Measurements from ENCODE around the gene PBX1.
A peak's percentile ranks its signal among the peaks of the same experiment; 100 is the strongest.
"Not testable (repeated sequence)": the region's sequence is repeated elsewhere in the genome, so short reads cannot be mapped to it uniquely, and the experiment has no call there.

The PBX1 gene

DNA sequence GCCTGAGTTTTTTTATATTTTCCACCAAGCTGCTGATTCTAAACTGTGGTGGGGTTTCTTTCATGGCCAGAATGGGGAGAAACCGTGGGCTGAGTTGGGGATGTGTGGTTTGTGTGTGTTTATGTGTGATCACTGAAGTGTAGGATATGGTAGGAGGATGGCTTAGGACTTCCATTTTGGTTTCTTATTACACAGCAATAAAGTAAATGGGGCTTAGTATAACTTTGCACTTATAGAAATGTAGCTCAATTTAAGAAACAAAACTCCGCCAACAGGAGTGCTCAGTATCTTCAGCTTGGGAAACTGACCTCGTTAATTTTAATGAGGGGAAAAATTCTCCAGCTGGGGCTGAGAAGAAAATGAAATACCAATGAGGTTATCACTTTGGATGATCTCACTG is 77.8 kb downstream of the PBX1 start:
- Mint-ChIP-seq H3K9me3 (no peaks in the 10 kb centered on the region), H3K36me3 (no peaks in the 10 kb centered on the region), H3K4me3 (no peak overlapping the region), H3K27ac (no peak overlapping the region), H3K4me1 (no peaks in the 10 kb centered on the region), H3K27me3 (peaks cover 1% of the 10 kb centered on the region)

- Mint-ChIP-seq H3K27ac (no peak overlapping the region), H3K4me1 (no peaks in the 10 kb centered on the region), H3K27me3 (no peaks in the 10 kb centered on the region), H3K4me3 (no peak overlapping the region), H3K36me3 (no peaks in the 10 kb centered on the region), H3K9me3 (no peaks in the 10 kb centered on the region)
Measured at GRCh38 chr1:164637461-164638375, 78.7 kb downstream of the PBX1 start.

DNA sequence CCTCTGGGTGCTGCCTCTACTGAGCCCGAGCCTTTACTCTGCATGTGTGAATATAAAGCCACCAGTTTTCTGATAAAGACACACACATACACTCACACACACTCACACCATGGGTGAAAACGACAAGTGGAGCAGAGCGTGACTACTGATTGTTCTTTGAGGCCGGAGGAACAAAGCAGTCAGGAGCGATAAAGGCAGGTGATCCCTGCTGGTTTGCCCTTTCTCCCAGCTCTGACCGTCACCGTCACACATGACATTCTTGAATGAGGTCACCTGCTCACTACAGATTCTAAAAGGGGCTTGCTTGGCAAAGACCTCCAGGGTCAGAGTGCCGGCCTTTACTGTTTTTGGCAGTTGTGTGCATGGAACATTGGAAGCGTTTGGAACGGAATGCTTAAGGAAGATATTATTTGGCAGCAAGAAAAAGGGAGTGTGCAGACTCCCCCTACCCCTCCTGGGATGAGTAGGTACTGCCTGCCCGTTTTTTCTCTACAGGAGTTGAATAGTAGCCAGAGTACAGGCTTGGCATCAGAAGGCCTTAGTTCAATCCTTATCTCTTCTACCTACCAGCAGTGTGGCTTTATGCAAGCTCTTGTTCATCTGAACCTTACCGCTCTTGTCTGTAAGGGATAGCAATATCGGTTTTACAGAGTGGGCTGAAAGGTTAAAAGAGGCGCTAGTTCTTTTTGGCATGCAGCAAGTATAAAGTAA is 79.7 kb downstream of the PBX1 start:
- H3K4me1 Mint-ChIP-seq = no peaks in the 10 kb centered on the region
- no peaks in the 10 kb centered on the region for H3K36me3 Mint-ChIP-seq
- H3K27me3 Mint-ChIP-seq = no peaks in the 10 kb centered on the region
- H3K4me3 Mint-ChIP-seq = no peak overlapping the region
- no peak overlapping the region for H3K27ac Mint-ChIP-seq
- H3K9me3 Mint-ChIP-seq = no peaks in the 10 kb centered on the region

GRCh38 chr1:164640686-164641352 is 81.8 kb downstream of the PBX1 start:
- Mint-ChIP-seq H3K4me1 (no peaks in the 10 kb centered on the region), H3K4me3 (no peak overlapping the region), H3K9me3 (no peaks in the 10 kb centered on the region), H3K27ac (no peak overlapping the region), H3K36me3 (no peaks in the 10 kb centered on the region), H3K27me3 (no peaks in the 10 kb centered on the region)

- Mint-ChIP-seq H3K27me3 (no peaks in the 10 kb centered on the region), H3K4me1 (no peaks in the 10 kb centered on the region), H3K36me3 (no peaks in the 10 kb centered on the region), H3K27ac (no peak overlapping the region), H3K9me3 (no peaks in the 10 kb centered on the region), H3K4me3 (no peak overlapping the region)
Measured at GRCh38 chr1:164641353-164641730, 82.4 kb downstream of the PBX1 start.

DNA sequence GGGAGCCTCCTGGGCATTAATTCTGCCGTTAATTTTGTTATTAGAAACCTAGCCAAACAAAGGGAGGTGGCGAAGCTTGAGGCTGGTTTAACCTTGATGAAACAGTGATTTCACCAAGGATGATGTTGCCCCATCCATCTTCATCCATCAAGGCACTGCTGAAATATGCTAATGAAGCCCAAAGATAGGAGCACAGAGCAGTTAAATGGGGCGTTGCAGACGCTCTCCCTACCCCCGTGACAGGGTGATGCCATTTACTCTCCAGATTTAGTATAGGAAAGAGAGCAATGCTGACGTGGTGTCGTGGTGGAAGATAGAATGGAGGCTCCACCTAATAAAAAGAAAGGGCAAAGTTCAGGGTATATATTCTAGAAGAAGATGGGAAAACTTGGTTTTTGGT is 84.0 kb downstream of the PBX1 start:
- no peaks in the 10 kb centered on the region for H3K27me3 Mint-ChIP-seq

GRCh38 chr1:164644268-164644667 is 85.3 kb downstream of the PBX1 start:
- H3K27ac Mint-ChIP-seq = no peak overlapping the region
- no peaks in the 10 kb centered on the region for H3K9me3 Mint-ChIP-seq
- no peak overlapping the region for H3K4me3 Mint-ChIP-seq
- no peaks in the 10 kb centered on the region for H3K36me3 Mint-ChIP-seq
- H3K27me3 Mint-ChIP-seq = no peaks in the 10 kb centered on the region
- H3K4me1 Mint-ChIP-seq = no peaks in the 10 kb centered on the region

More for the DNA sequence above, 84.0 kb downstream of the PBX1 start:
- Mint-ChIP-seq H3K4me1 (no peaks in the 10 kb centered on the region), H3K27ac (no peak overlapping the region), H3K36me3 (no peaks in the 10 kb centered on the region), H3K9me3 (no peaks in the 10 kb centered on the region), H3K4me3 (no peak overlapping the region)

DNA sequence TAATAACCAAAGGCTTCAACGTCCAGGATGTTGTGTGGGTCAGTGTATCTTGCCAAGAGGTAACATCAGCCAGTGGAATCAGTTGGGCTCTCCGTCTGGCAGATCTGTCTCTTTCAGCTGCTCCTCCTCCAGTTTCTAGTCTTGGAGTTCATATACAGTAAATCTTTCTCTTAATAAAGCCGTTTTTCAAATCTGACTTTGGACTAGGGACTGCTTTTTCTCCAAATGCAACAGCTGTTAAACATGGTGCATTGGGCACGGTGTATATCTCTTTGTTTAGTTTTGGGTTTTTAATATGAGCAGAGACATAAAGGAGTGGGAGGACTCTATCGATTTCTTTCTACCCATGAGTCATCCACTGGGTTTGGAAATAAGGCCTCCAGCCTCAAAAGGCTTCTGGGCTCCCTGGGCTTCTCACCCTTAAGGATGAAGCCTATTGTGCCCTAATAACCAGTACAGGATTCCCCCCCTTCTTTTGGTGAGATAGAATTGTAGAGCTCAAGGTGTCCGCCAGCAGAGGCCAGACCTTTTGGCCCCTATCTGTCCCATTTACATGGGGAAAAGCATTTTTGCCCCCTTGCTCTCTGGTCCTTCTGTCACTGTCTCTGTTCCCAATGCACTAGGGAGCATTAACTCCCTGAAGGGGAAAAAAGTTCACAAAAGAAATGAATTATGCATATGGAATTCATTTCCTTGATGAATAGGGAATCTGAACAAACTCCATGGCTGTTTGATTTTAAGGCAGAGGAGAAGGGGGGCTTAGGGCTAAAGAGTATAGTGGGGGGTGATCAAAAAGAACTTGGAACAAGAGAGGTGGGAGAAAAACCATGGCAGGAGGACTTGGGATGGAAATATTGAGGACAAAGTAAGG is 86.0 kb downstream of the PBX1 start:
- no peaks in the 10 kb centered on the region for H3K27me3 Mint-ChIP-seq
- no peak overlapping the region for H3K27ac Mint-ChIP-seq
- no peaks in the 10 kb centered on the region for H3K4me1 Mint-ChIP-seq
- H3K36me3 Mint-ChIP-seq = no peaks in the 10 kb centered on the region
- H3K4me3 Mint-ChIP-seq = no peak overlapping the region
- H3K9me3 Mint-ChIP-seq = no peaks in the 10 kb centered on the region

GRCh38 chr1:164645921-164646320 is 86.9 kb downstream of the PBX1 start:
- H3K4me1 Mint-ChIP-seq = no peaks in the 10 kb centered on the region
- peaks cover 1% of the 10 kb centered on the region for H3K27me3 Mint-ChIP-seq
- no peak overlapping the region for H3K27ac Mint-ChIP-seq
- H3K4me3 Mint-ChIP-seq = no peak overlapping the region
- H3K9me3 Mint-ChIP-seq = no peaks in the 10 kb centered on the region
- H3K36me3 Mint-ChIP-seq = no peaks in the 10 kb centered on the region

DNA sequence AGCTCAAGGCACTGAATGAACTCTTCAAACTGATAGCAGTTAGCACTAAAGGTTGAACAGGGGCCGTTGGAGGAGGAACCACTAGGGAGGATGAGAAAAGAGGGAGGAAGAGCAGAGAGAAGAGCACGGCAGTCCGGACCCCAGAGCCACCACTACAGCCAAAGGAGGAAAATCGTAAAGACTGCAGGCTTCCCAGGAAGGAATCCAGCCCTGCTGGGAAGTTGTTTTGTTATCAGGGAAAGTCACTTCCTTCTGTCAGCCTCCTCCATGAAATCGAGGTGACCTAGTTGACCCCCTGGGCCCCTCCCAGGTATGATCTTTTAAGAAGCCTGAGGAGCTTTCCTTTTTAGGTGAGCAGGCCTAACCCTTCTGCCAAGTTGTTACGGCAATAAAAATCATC is 88.2 kb downstream of the PBX1 start:
- Mint-ChIP-seq H3K4me1 (peaks cover 3% of the 10 kb centered on the region), H3K27me3 (peaks cover 3% of the 10 kb centered on the region), H3K36me3 (no peaks in the 10 kb centered on the region), H3K9me3 (no peaks in the 10 kb centered on the region), H3K27ac (no peak overlapping the region), H3K4me3 (no peak overlapping the region)

DNA sequence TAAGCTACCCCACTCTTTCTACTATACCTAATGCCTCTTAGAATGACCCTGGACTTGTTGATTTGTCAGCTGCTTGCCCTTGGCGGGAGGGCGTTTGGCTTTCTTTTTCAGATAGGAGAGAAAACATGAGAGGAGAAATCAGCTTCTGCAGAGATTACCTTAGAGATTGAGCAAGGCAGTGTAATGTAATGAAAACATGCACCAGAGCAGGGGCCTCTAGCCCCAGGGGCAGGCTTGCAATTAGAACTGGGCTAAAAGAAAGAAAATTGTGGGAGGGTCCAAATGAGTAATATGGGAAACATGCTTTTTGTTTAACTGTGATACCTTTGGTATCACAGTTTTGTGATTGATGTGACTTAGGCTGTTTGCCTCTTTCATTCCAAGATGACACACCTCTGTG is 89.7 kb downstream of the PBX1 start:
- H3K4me3 Mint-ChIP-seq = no peak overlapping the region
- H3K27me3 Mint-ChIP-seq = peaks cover 3% of the 10 kb centered on the region
- H3K27ac Mint-ChIP-seq = no peak overlapping the region
- no peaks in the 10 kb centered on the region for H3K36me3 Mint-ChIP-seq
- peaks cover 3% of the 10 kb centered on the region for H3K4me1 Mint-ChIP-seq
- no peaks in the 10 kb centered on the region for H3K9me3 Mint-ChIP-seq

DNA sequence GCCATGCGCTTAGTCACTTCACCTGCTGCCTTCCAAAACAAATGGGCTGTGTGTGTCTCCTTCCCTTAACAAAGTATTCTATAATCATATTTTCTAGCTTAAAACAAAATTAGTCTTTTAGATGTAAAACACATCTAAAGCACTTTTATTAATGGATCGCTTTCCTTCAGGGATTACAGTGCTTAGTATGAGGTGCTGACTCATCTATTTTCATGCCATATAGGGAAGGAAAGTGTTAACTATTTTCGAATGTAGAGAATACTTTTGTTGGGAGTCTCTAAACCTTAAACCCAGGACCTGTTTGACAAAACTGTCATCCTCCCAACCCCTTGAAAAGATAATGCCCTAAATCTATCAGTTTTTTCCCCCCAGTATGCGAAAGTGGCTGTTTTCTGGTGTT is 90.2 kb downstream of the PBX1 start:
- H3K9me3 Mint-ChIP-seq = no peaks in the 10 kb centered on the region
- H3K27ac Mint-ChIP-seq = no peak overlapping the region
- H3K36me3 Mint-ChIP-seq = no peaks in the 10 kb centered on the region
- H3K4me1 Mint-ChIP-seq = peaks cover 3% of the 10 kb centered on the region
- no peak overlapping the region for H3K4me3 Mint-ChIP-seq
- peaks cover 3% of the 10 kb centered on the region for H3K27me3 Mint-ChIP-seq

DNA sequence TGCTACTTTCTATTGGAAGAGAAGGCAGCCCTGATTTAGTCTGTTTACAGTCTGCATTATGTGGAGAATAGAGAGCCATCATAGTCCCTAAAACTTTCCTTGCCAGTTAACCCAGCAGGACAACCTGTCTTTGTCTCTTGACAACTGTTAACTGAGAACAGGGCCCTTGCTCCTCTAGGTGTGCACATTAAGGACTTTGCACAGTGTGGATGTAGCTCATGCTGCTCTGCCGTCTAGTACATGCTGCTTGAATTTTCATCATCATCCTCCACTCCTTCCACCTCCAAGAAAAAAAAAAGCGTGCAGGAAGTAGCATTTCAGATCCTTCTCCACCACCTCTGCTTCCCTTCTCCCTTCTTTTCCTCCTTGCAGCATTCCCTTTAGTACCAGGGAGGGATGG is 91.5 kb downstream of the PBX1 start:
- peaks cover 3% of the 10 kb centered on the region for H3K27me3 Mint-ChIP-seq
- no peak overlapping the region for H3K27ac Mint-ChIP-seq
- no peaks in the 10 kb centered on the region for H3K9me3 Mint-ChIP-seq
- H3K36me3 Mint-ChIP-seq = no peaks in the 10 kb centered on the region
- no peak overlapping the region for H3K4me3 Mint-ChIP-seq
- H3K4me1 Mint-ChIP-seq = peaks cover 3% of the 10 kb centered on the region

DNA sequence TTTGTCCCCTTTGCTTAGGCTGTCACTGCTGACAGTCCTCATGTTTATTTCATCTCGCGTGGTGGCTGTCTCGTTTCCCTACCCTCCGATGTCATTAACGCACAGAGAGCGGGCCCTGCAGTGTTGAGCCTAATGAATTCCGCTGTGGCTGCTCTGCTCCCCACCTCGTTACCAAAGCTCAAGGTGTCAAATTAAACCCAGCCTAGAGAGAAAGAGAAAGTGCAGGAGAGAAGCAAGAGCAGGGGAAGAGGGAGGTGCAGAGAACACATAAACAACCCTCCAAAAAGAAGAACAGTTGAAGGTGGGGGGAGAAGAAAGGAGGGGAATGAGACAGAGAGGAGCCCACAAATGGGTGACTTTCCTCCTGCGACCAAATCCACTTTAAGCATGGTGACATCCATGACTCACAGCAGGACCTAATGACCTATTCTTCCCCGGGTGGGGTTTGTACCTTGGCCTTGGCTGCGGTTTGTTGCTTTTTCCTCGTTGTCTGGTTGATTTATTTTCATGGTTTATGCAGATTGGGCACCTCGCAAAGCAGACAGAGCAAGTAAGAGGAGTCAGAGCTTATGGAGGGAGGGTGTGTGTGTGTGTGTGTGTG is 92.5 kb downstream of the PBX1 start:
- Mint-ChIP-seq H3K36me3 (no peaks in the 10 kb centered on the region), H3K4me1 (peaks cover 3% of the 10 kb centered on the region), H3K4me3 (no peak overlapping the region), H3K27ac (peak overlapping the region; percentile 65), H3K27me3 (peaks cover 3% of the 10 kb centered on the region), H3K9me3 (no peaks in the 10 kb centered on the region)

- H3K27ac Mint-ChIP-seq, H3K4me3 Mint-ChIP-seq, H3K4me1 Mint-ChIP-seq, H3K27me3 Mint-ChIP-seq, H3K36me3 Mint-ChIP-seq, H3K9me3 Mint-ChIP-seq: not testable (repeated sequence)
Measured at GRCh38 chr1:164652969-164653368, 94.0 kb downstream of the PBX1 start.
